GM21447 (cell line): ENCODE data around the gene SOCS1.

ENCODE experiments used
- ATAC-seq: cut with Tn5 transposase; IDR thresholded peaks from one replicate; pipeline ENCODE4 v1.9.1; 2021; ENCODE audit not compliant: unreplicated experiment

SOCS1 gene

GRCh38 chr16:11208916-11209665, 46.9 kb downstream of the SOCS1 start:
- no peak for ATAC-seq

GRCh38 chr16:11207646-11208045, 48.4 kb downstream of the SOCS1 start:
- no peak for ATAC-seq

- peak; percentile 30 for ATAC-seq
Measured at GRCh38 chr16:11205754-11206581, 50.0 kb downstream of the SOCS1 start.

- no peak for ATAC-seq
Measured at GRCh38 chr16:11205065-11205699, 50.8 kb downstream of the SOCS1 start.

- ATAC-seq, result no peak
Measured at GRCh38 chr16:11204513-11205047, 51.4 kb downstream of the SOCS1 start.
